Adrenal gland (tissue), 5 donors: ENCODE results near the gene SYCE3.

ENCODE experiments used
- CTCF ChIP-seq, 6 experiments: fragments of 450-650 bp in 4 of 6; fragments of 200-600 bp in 2 of 6; sonication (generic) in 1 of 6; IDR thresholded peaks; 1 replicate in 5 of 6; 2 replicates in 1 of 6; pipeline versions ENCODE4 v1.5.1 to v1.8.0; 2016 to 2021; ENCODE audit warnings: antibody characterized with exemption in 6 of 6, mild to moderate bottlenecking in 2 of 6, moderate library complexity in 1 of 6
- POLR2A ChIP-seq, 2 donors: fragments of 450-650 bp; IDR thresholded peaks; one replicate each; pipeline ENCODE4 v1.6.1; 2017; ENCODE audit warnings: antibody characterized with exemption in 2 of 2, mild to moderate bottlenecking in 2 of 2, moderate library complexity in 1 of 2
- donor health status: DM: no; HTN: no; CAD: no.

- TF ChIP-seq POLR2A (IDR thresholded peaks at IDR 0.05), result no peak
- TF ChIP-seq CTCF (IDR thresholded peaks at IDR 0.05), result no peak
Observed at GRCh38 chr22:50523806-50524675, 38.7 kb downstream of the SYCE3 start.
